SK-N-SH treated with all-trans-retinoic acid at 6 μM for 48 hours (cell line): ENCODE measurements around the gene NHEJ1.

Experiments used
- ATAC-seq: fragments of 200-7000 bp; cut with Tn5 transposase; 3 replicates; pipeline ENCODE4 v1.9.1; 2020; ENCODE audit warnings: mild to moderate bottlenecking, moderate library complexity
- ARNTL ChIP-seq: fragments of 450-650 bp; formaldehyde crosslinking; IDR thresholded peaks from 2 replicates; pipeline ENCODE4 v1.5.0; 2020; ENCODE audit warnings: low read depth, mild to moderate bottlenecking, moderate library complexity, borderline replicate concordance
- CREB5 ChIP-seq: fragments of 250-450 bp; sonication (Bioruptor Pico); IDR thresholded peaks from 2 replicates; pipeline ENCODE4 v1.5.1; 2020; ENCODE audit warnings: low read depth, mild to moderate bottlenecking, moderate library complexity
- CSDC2 ChIP-seq: fragments of 250-450 bp; sonication (Bioruptor Pico); IDR thresholded peaks from 2 replicates; pipeline ENCODE4 v1.5.0; 2020; ENCODE audit warnings: mild to moderate bottlenecking, moderate library complexity
- CSRNP3 ChIP-seq: fragments of 250-450 bp; sonication (Bioruptor Pico); IDR thresholded peaks from 2 replicates; pipeline ENCODE4 v1.5.1; 2021; ENCODE audit warnings: mild to moderate bottlenecking, moderate library complexity
- GLIS3 ChIP-seq: fragments of 250-450 bp; sonication (Bioruptor Pico); IDR thresholded peaks from 2 replicates; pipeline ENCODE4 v1.5.0; 2020; ENCODE audit warnings: mild to moderate bottlenecking, moderate library complexity
- ISL1 ChIP-seq: fragments of 250-450 bp; sonication (Bioruptor Pico); IDR thresholded peaks from 2 replicates; pipeline ENCODE4 v2.1.2; 2022; ENCODE audit warnings: mild to moderate bottlenecking, moderate library complexity
- OSR1 ChIP-seq: fragments of 250-450 bp; sonication (Bioruptor Pico); IDR thresholded peaks from 2 replicates; pipeline ENCODE4 v1.8.0; 2022; ENCODE audit warnings: moderate library complexity, mild to moderate bottlenecking, inconsistent platforms
- POU6F1 ChIP-seq: fragments of 250-450 bp; sonication (Bioruptor Pico); IDR thresholded peaks from 2 replicates; pipeline ENCODE4 v1.8.0; 2021; ENCODE audit warnings: low read depth, mild to moderate bottlenecking, moderate library complexity, borderline replicate concordance
- PPARA ChIP-seq: fragments of 250-450 bp; sonication (Bioruptor Pico); IDR thresholded peaks from 2 replicates; pipeline ENCODE4 v1.5.0; 2020; ENCODE audit warnings: mild to moderate bottlenecking, borderline replicate concordance
- RARB ChIP-seq: fragments of 250-450 bp; sonication (Bioruptor Pico); IDR thresholded peaks from 2 replicates; pipeline ENCODE4 v1.8.0; 2021; ENCODE audit warnings: mild to moderate bottlenecking, moderate library complexity
- SNAI2 ChIP-seq: fragments of 250-450 bp; sonication (Bioruptor Pico); IDR thresholded peaks from 2 replicates; pipeline ENCODE4 v1.5.0; 2020; ENCODE audit warnings: mild to moderate bottlenecking, moderate library complexity
- TCF4 ChIP-seq: fragments of 250-450 bp; sonication (Bioruptor Pico); IDR thresholded peaks from 2 replicates; pipeline ENCODE4 v1.8.0; 2021; ENCODE audit warnings: mild to moderate bottlenecking, moderate library complexity, borderline replicate concordance
- TOX ChIP-seq: fragments of 250-450 bp; sonication (Bioruptor Pico); IDR thresholded peaks from 2 replicates; pipeline ENCODE4 v1.8.0; 2021; ENCODE audit warnings: mild to moderate bottlenecking, moderate library complexity, borderline replicate concordance
- TSHZ2 ChIP-seq: fragments of 250-450 bp; sonication (Bioruptor Pico); IDR thresholded peaks from 2 replicates; pipeline ENCODE4 v1.5.0; 2020; ENCODE audit warnings: mild to moderate bottlenecking, moderate library complexity
- ZC3H10 ChIP-seq: fragments of 250-450 bp; sonication (Bioruptor Pico); IDR thresholded peaks from 2 replicates; pipeline ENCODE4 v1.5.1; 2021; ENCODE audit warnings: mild to moderate bottlenecking, moderate library complexity
- ZFP3 ChIP-seq: fragments of 250-450 bp; sonication (Bioruptor Pico); IDR thresholded peaks from 2 replicates; pipeline ENCODE4 v1.5.0; 2020; ENCODE audit warnings: mild to moderate bottlenecking, moderate library complexity
- ZFP30 ChIP-seq: fragments of 450-650 bp; formaldehyde crosslinking; IDR thresholded peaks from 2 replicates; pipeline ENCODE4 v1.5.0; 2022; ENCODE audit warnings: mild to moderate bottlenecking, moderate library complexity
- ZNF565 ChIP-seq: fragments of 450-650 bp; formaldehyde crosslinking; conservative IDR thresholded peaks from 2 replicates; pipeline ENCODE4 v1.5.0; 2020; ENCODE audit warnings: low read depth, mild to moderate bottlenecking, moderate library complexity
- ZNF70 ChIP-seq: fragments of 450-650 bp; formaldehyde crosslinking; IDR thresholded peaks from 2 replicates; pipeline ENCODE4 v1.5.0; 2020; ENCODE audit warnings: mild to moderate bottlenecking, moderate library complexity
- ZNF8 ChIP-seq: fragments of 450-650 bp; formaldehyde crosslinking; IDR thresholded peaks from 2 replicates; pipeline ENCODE4 v1.5.0; 2020; ENCODE audit warnings: mild to moderate bottlenecking, moderate library complexity

Gene NHEJ1

GRCh38 chr2:219159771-219160185 is 837 bp downstream of the NHEJ1 start:
- no peak for TF ChIP-seq ZNF70 (CRISPR knock-in tag)

GRCh38 chr2:219158586-219158985 is 2.0 kb downstream of the NHEJ1 start:
- ATAC-seq = no peak
- TF ChIP-seq ISL1 (CRISPR knock-in tag) (0 out of 2 replicates have a peak, but pooled peaks have one; percentile 16), TCF4 (CRISPR knock-in tag) (no peak)

More at GRCh38 chr2:219159771-219160185, 837 bp downstream of the NHEJ1 start:
- ATAC-seq = peak; percentile 1; the same call in 1 of the 3 replicates

GRCh38 chr2:219158025-219158424 is 2.6 kb downstream of the NHEJ1 start:
- no peak for ATAC-seq
- no peak for TF ChIP-seq ZNF8 (CRISPR knock-in tag)
- no peak for TF ChIP-seq ZFP3 (CRISPR knock-in tag)
- no peak for TF ChIP-seq CREB5
- no peak for TF ChIP-seq TOX (CRISPR knock-in tag)
- TF ChIP-seq GLIS3 (CRISPR knock-in tag) = no peak
- no peak for TF ChIP-seq TCF4 (CRISPR knock-in tag)
- TF ChIP-seq ZFP30 (CRISPR knock-in tag) = no peak
- no peak for TF ChIP-seq SNAI2 (CRISPR knock-in tag)
- TF ChIP-seq PPARA (CRISPR knock-in tag) = no peak
- TF ChIP-seq ISL1 (CRISPR knock-in tag) = no peak
- no peak for TF ChIP-seq ARNTL (CRISPR knock-in tag)
- TF ChIP-seq CSRNP3 = no peak
- no peak for TF ChIP-seq OSR1 (CRISPR knock-in tag)
- TF ChIP-seq, all 23 proteins: peak for 0

GRCh38 chr2:219157396-219157795 is 3.2 kb downstream of the NHEJ1 start:
- no peak for ATAC-seq
- TF ChIP-seq ZFP30 (CRISPR knock-in tag) (no peak), POU6F1 (CRISPR knock-in tag) (no peak), CSDC2 (CRISPR knock-in tag) (no peak), CSRNP3 (no peak), TSHZ2 (no peak), RARB (CRISPR knock-in tag) (no peak), TOX (CRISPR knock-in tag) (no peak), SNAI2 (CRISPR knock-in tag) (no peak), ZC3H10 (CRISPR knock-in tag) (no peak), TCF4 (CRISPR knock-in tag) (no peak), ZNF565 (CRISPR knock-in tag) (no peak), ARNTL (CRISPR knock-in tag) (no peak), ZNF8 (CRISPR knock-in tag) (no peak)
